KOPT-K1 (cell line): ENCODE results near the gene FBXW7.

Source experiments
- H3K27ac ChIP-seq: fragments of 200-600 bp; sonication (generic); 2 replicates; pipeline ENCODE4 v1.5.1; 2016; ENCODE audit warnings: antibody characterized with exemption, mild to moderate bottlenecking, low read depth, low read length; ENCODE audit not compliant: poor library complexity, severe bottlenecking
- H3K36me3 ChIP-seq: fragments of 200-600 bp; sonication (generic); 2 replicates; pipeline ENCODE4 v1.5.1; 2017; ENCODE audit warnings: antibody characterized with exemption, mild to moderate bottlenecking, low read length, moderate library complexity; ENCODE audit not compliant: insufficient read depth
- H3K9me3 ChIP-seq: fragments of 200-600 bp; sonication (generic); 2 replicates; pipeline ENCODE4 v1.5.1; 2017; ENCODE audit warnings: antibody characterized with exemption, low read length, mild to moderate bottlenecking; ENCODE audit not compliant: insufficient read depth, poor library complexity, severe bottlenecking

FBXW7 gene

GRCh38 chr4:152458801-152459302, 77.0 kb downstream of the FBXW7 start:
- H3K27ac ChIP-seq: peak overlapping the region; percentile 59
- H3K36me3 ChIP-seq: no peaks in the 10 kb centered on the region
- peaks cover 4% of the 10 kb centered on the region for H3K9me3 ChIP-seq

- Histone ChIP-seq H3K27ac (no peak overlapping the region), H3K9me3 (peaks cover 4% of the 10 kb centered on the region), H3K36me3 (no peaks in the 10 kb centered on the region)
Observed at GRCh38 chr4:152456609-152457008, 79.3 kb downstream of the FBXW7 start.

DNA sequence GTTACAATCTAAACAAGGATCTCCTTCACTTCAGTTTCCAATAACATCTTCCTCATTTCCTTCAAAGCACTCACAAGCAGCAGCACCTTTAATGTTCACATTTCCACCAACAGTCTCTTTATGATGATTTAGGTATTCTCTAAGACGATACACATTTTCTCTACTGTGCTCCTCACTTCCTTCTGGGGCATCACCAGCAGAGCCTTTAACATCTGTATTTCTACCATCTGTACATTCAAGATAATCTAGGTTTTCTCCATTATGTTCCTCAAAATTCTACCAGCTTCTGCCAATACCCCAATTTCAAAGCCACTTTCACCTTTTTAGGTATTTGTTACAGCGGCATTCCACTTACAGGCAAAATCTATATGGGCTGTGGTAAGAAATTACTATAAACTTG, 80.6 kb downstream of the FBXW7 start:
- Histone ChIP-seq H3K36me3 (no peaks in the 10 kb centered on the region; the same call in 1 of the 2 replicates), H3K27ac (no peak overlapping the region), H3K9me3 (peaks cover 4% of the 10 kb centered on the region)

DNA sequence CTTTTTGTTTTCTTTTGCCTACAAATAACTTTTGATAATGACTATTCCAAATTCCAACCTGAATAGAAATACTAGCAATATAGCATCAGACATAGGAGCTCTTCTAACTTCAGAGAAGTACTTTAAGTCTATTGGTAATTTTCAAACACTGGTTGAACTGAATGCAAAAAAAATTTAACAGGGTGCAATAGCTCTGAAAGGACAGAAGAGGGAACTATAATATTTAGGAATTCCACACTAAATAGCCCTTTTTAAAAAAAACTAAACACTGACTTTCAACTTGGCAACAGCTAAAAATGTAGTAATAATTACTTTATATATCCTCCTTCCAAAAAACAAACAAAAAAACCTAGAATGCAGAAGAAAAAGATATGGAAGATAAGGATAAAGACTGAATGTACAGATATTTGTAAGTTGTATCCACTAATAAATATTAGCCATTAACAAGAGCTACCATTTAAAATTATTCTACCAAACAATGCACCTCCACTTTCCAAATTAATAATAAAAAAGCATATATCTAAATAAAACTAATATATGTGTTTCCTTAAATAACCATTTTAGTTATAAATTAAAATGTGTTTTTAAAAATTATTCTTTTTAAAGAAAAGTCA, 81.4 kb downstream of the FBXW7 start:
- no peaks in the 10 kb centered on the region; the same call in 1 of the 2 replicates for H3K36me3 ChIP-seq
- peaks cover 4% of the 10 kb centered on the region for H3K9me3 ChIP-seq
- no peak overlapping the region for H3K27ac ChIP-seq

GRCh38 chr4:152451496-152451895, 84.4 kb downstream of the FBXW7 start:
- H3K27ac ChIP-seq: no peak overlapping the region
- H3K9me3 ChIP-seq: peaks cover 1% of the 10 kb centered on the region
- no peaks in the 10 kb centered on the region; the same call in 1 of the 2 replicates for H3K36me3 ChIP-seq

GRCh38 chr4:152448854-152449253, 87.0 kb downstream of the FBXW7 start:
- Histone ChIP-seq H3K9me3 (no peaks in the 10 kb centered on the region), H3K36me3 (no peaks in the 10 kb centered on the region; the same call in 1 of the 2 replicates), H3K27ac (no peak overlapping the region)

GRCh38 chr4:152448038-152448707, 87.7 kb downstream of the FBXW7 start:
- no peaks in the 10 kb centered on the region for H3K9me3 ChIP-seq
- no peak overlapping the region for H3K27ac ChIP-seq
- no peaks in the 10 kb centered on the region; the same call in 1 of the 2 replicates for H3K36me3 ChIP-seq

DNA sequence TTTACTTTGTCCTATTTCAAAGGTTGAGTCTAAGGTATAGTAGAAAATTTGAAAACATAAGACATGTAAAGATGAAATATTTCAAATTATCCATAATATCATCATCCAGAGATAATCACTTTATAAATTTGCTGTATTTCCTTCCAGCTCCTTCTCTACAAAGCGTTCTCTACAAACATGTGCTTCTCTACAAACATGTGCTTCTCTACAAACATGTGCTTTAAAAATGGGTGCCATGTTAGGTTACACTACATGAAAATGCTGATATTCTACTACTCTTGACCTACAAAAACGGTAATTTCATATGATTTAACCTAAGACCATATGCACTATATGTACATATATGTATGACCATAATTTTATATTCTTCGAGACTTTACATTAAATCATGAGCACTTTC, 92.0 kb downstream of the FBXW7 start:
- H3K36me3 ChIP-seq: no peaks in the 10 kb centered on the region; the same call in 1 of the 2 replicates
- no peaks in the 10 kb centered on the region for H3K9me3 ChIP-seq
- H3K27ac ChIP-seq: no peak overlapping the region

GRCh38 chr4:152437561-152437960, 98.3 kb downstream of the FBXW7 start:
- Histone ChIP-seq H3K36me3 (no peaks in the 10 kb centered on the region), H3K27ac (no peak overlapping the region), H3K9me3 (no peaks in the 10 kb centered on the region)

DNA sequence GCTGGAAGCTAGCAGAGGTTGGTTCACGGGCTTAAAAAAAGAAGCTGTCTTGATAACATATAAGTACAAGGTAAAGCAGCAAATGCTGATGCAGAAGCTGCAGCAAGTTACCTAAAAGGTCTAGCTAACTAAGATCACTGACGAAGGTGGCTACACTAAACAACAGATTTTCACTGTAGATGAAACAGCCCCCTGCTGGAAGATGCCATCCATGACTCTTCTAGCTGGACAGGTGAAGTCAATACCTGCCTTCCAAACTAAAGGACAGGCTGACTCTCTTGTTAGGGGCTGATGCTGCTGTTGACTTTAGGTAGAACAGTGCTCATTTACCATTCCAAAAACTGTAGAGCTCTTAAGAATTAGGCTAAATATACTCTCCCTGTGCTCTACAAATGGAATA, 99.5 kb downstream of the FBXW7 start:
- H3K36me3 ChIP-seq: no peaks in the 10 kb centered on the region
- H3K27ac ChIP-seq: no peak overlapping the region
- H3K9me3 ChIP-seq: no peaks in the 10 kb centered on the region

DNA sequence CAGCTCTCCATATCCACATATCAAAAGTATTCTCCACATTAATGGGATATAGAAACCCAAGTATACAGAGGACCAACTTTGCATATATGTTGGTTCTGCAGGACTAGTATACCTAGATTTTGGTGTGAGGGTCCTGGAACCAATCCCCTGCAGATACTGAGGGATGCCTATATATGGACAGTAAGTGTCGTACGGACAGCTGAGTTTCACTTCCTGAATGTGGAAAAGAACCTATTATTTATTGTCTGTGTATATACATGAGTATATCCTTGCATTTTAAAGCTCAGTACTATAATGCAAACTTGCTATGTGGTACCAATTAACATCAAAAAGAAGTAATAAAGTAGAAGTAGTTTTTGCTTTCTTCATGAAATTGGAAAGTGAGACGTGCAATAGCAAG, 101.9 kb downstream of the FBXW7 start:
- Histone ChIP-seq H3K36me3 (no peaks in the 10 kb centered on the region), H3K9me3 (no peaks in the 10 kb centered on the region), H3K27ac (no peak overlapping the region)

DNA sequence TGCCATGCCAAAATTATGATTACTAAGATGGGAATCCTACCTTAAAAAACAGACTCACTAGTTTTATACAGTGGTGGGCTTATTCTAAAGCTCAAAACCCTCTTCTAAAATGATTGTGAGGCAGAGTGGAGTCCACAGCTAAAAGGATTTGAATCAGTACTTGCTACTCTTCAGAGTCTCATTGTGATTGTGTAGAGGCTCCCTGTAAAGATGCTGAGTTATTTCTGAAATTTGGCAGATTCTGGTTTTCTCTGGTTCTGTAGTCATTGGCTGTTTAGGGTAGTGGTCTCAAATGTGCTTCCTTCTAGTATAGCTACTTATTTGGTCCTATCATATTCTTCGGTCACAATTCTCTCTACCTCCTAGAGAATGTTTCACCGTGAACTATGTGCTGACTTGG, 104.1 kb downstream of the FBXW7 start:
- H3K27ac ChIP-seq: no peak overlapping the region

GRCh38 chr4:152431291-152431690, 104.6 kb downstream of the FBXW7 start:
- Histone ChIP-seq H3K9me3 (no peaks in the 10 kb centered on the region), H3K36me3 (no peaks in the 10 kb centered on the region), H3K27ac (no peak overlapping the region)

More for the DNA sequence above, 104.1 kb downstream of the FBXW7 start:
- Histone ChIP-seq H3K36me3 (no peaks in the 10 kb centered on the region), H3K9me3 (no peaks in the 10 kb centered on the region)

DNA sequence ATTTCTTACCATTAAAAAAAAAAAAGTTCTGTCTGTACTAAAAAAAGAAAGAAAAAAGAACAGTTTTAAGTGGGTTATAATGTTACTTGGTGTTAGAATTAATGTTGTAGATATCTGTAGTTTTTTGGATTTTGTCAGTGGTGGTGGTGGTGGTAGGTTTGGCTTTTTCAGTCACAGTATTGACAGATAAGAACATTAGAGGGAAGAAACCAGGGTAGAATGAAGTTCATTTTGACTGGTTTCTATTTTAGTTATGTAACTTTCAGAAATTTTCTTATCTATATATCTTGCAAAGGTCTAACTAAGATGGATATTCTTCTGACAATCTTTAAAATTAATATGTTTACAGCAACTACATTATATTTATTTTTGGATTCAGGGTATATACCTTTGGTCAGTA, 105.4 kb downstream of the FBXW7 start:
- no peaks in the 10 kb centered on the region for H3K36me3 ChIP-seq

DNA sequence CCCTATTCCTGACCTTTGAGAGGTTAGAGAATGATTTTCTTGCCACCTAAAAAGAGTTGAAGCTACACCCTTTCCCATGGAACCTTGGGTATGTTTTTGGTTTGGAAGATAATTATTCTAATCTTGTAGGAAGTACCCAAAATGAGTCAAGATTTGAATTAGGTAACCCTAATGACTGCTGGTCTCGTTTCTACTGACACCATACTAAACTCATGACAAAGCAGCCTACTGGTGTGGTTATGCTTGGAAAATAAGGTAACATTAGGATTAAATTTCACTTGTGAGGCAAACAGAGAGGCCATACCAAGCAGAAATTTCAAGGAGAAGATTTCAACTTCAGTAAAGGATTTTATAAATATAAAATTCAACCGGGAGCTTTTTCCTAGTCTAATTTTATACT, 107.9 kb downstream of the FBXW7 start:
- no peaks in the 10 kb centered on the region for H3K36me3 ChIP-seq
- no peak overlapping the region for H3K27ac ChIP-seq

More for the DNA sequence above, 105.4 kb downstream of the FBXW7 start:
- Histone ChIP-seq H3K9me3 (no peaks in the 10 kb centered on the region), H3K27ac (no peak overlapping the region)

DNA sequence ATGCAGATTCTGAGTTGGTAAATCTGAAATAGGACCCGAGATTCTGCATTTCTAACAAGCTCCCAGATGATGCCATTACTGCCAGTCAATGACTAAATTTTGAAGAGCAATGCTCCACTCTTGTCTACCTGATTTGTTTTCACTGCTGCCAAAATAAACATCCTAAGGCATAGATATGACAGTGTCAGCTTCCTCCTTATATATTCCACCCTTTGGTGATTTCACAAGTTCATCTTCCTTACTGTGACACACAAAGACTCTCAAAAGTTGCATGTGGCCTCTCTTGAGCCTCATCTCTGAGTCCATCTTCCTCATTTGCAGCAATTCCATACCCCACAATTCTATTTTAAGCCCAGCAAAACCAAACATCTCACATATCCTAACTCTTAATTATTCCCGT, 110.9 kb downstream of the FBXW7 start:
- H3K27ac ChIP-seq: no peak overlapping the region
- no peaks in the 10 kb centered on the region for H3K9me3 ChIP-seq
- H3K36me3 ChIP-seq: no peaks in the 10 kb centered on the region

More for the DNA sequence above, 107.9 kb downstream of the FBXW7 start:
- no peaks in the 10 kb centered on the region for H3K9me3 ChIP-seq
